Panc1 (cell line): ENCODE data around the gene ROCK2. TPM values are rescaled to one million over a fixed set of nuclear protein-coding genes. Genes with fewer than 3 reads are reported as not detected.

Experiments
- ATAC-seq: fragments of 200-7000 bp; cut with Tn5 transposase; 2 replicates; pipeline ENCODE4 v1.9.1; 2020; ENCODE audit warnings: mild to moderate bottlenecking, moderate library complexity
- BruUV-seq: library from RNA; stranded (reverse); fragments of 400-500 nt; replicated peaks from 2 replicates; lab custom pipeline; 2021; lab: Mats Ljungman, UMichigan
- CTCF ChIA-PET: fragments of 300-600 bp; sonication (Branson Sonifier 250); formaldehyde crosslinking; loops from one replicate; lab custom pipeline; 2022; ENCODE audit warnings: antibody characterized with exemption; lab: Charles Lee
- POLR2A ChIA-PET: fragments of 300-600 bp; sonication (Branson Sonifier 250); formaldehyde crosslinking; loops from one replicate; lab custom pipeline; 2022; ENCODE audit warnings: antibody characterized with exemption; lab: Charles Lee
- DNase-seq: peaks from one replicate; pipeline ENCODE4 v3.0.0-alpha.2; 2010; ENCODE audit warnings: low read depth, low spot score
- H3K27ac ChIP-seq: 2 replicates; pipeline ENCODE4 v1.5.1; 2011; ENCODE audit warnings: mild to moderate bottlenecking, low read length, inconsistent platforms
- H3K27me3 ChIP-seq: fragments of 200-500 bp; sonication (Bioruptor generic); 2 replicates; pipeline ENCODE4 v1.6.0; 2014; ENCODE audit warnings: low read length, inconsistent platforms; ENCODE audit not compliant: control insufficient read depth, insufficient read depth
- H3K36me3 ChIP-seq: fragments of 200-500 bp; sonication (Bioruptor generic); 2 replicates; pipeline ENCODE4 v1.5.1; 2014; ENCODE audit warnings: inconsistent platforms, mild to moderate bottlenecking, low read length, moderate library complexity; ENCODE audit not compliant: control insufficient read depth, insufficient read depth
- H3K4me1 ChIP-seq: 2 replicates; pipeline ENCODE4 v1.5.1; 2011; ENCODE audit warnings: inconsistent platforms, mild to moderate bottlenecking, low read length, moderate library complexity; ENCODE audit not compliant: control insufficient read depth, insufficient read depth
- H3K4me3 ChIP-seq, 2 experiments: 2 replicates each; pipeline ENCODE4 v1.5.1; 2011 to 2012; ENCODE audit warnings: low read depth in 2 of 2, low read length in 2 of 2, mild to moderate bottlenecking in 2 of 2, inconsistent platforms in 1 of 2, moderate library complexity in 1 of 2
- H3K9me3 ChIP-seq: fragments of 200-500 bp; sonication (Bioruptor generic); 2 replicates; pipeline ENCODE4 v1.5.1; 2014; ENCODE audit warnings: low read depth, mild to moderate bottlenecking, inconsistent platforms, low read length, moderate library complexity; ENCODE audit not compliant: control insufficient read depth, insufficient read depth
- CTCF ChIP-seq: fragments of 450-650 bp; IDR thresholded peaks from 2 replicates; pipeline ENCODE4 v1.5.1; 2017; ENCODE audit warnings: mild to moderate bottlenecking
- POLR2AphosphoS5 ChIP-seq: IDR thresholded peaks from 2 replicates; pipeline ENCODE4 v1.6.1; 2012; ENCODE audit warnings: mild to moderate bottlenecking, low read depth, low read length, moderate library complexity
- REST ChIP-seq, 2 experiments: IDR thresholded peaks; 2 replicates each; pipeline ENCODE4 v1.6.1; 2011 to 2012; ENCODE audit warnings: low read depth in 2 of 2, control low read depth in 1 of 2, low read length in 1 of 2, mild to moderate bottlenecking in 1 of 2, moderate library complexity in 1 of 2; ENCODE audit not compliant: insufficient read depth in 1 of 2
- SIN3A ChIP-seq: IDR thresholded peaks from 2 replicates; pipeline ENCODE4 v1.6.1; 2012; ENCODE audit warnings: low read depth, mild to moderate bottlenecking, low read length, moderate library complexity, borderline replicate concordance; ENCODE audit not compliant: insufficient read depth
- TCF7L2 ChIP-seq: IDR thresholded peaks from 2 replicates; pipeline ENCODE4 v1.6.1; 2011; ENCODE audit warnings: mild to moderate bottlenecking, low read depth, low read length, inconsistent platforms
- in situ Hi-C: cut with HindIII; loops from 2 replicates; pipeline ENCODE4 v1.10.0; 2016; ENCODE audit warnings: low sequenced_read_pairs, low pct_unique_long_range_greater_than_20kb
- intact Hi-C: fragments of 100-400 bp; cut with micrococcal nuclease; formaldehyde crosslinking; loops from one replicate; pipeline ENCODE4 v1.10.0; 2022; ENCODE audit not compliant: unreplicated experiment
- total RNA-seq: library from RNA; stranded (reverse); gene quantifications from one replicate; pipeline ENCODE4 v1.2.1, GENCODE V29; 2021; ENCODE audit not compliant: unreplicated experiment

Gene ROCK2
- total RNA-seq, 1 experiment from 2014 or later, result 47.9 TPM

DNA sequence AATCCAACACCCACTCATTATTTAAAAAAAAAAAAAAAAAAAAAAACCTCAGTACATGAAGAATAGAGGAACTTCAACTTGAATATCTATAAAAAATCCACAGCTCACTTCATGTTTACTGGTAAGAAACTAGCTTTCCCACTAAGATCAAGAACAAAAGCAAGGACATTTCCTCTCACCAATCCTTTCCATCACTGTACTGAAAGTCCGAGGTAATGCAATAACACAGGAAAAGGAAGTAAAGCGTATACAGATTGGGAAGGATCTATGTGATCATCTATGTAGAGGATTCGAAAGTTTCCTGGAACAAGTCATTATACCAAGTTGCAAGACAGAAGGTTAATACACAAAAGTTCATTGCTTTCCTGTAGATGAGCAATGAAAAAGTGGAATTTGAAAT is 63.2 kb downstream of the ROCK2 start:
- H3K4me3 ChIP-seq, result no peak overlapping the region
- ATAC-seq, result no peak
- no peaks in the 10 kb centered on the region for H3K4me1 ChIP-seq
- DNase-seq, result no peak
- no peaks in the 10 kb centered on the region for H3K36me3 ChIP-seq
- BruUV-seq, result no TSS peak
- in situ Hi-C loops, result no loop called here
- TF ChIP-seq SIN3A, result no peak
- TF ChIP-seq POLR2AphosphoS5, result no peak
- TF ChIP-seq TCF7L2, result no peak
- TF ChIP-seq CTCF, result no peak
- TF ChIP-seq REST (IDR thresholded peaks at IDR 0.05; ENCODE audit: insufficient read depth in 1 of 2, low read depth in 2 of 2, low read length in 1 of 2), result no peak
- ChIA-PET CTCF (no interaction called here), POLR2A (no interaction called here)
- no peak overlapping the region for H3K27ac ChIP-seq
- H3K27me3 ChIP-seq, result no peaks in the 10 kb centered on the region
- intact Hi-C loops, result no loop called here
- H3K9me3 ChIP-seq, result no peaks in the 10 kb centered on the region

GRCh38 chr2:11280713-11281112 is 63.7 kb downstream of the ROCK2 start:
- ChIA-PET POLR2A (no interaction called here), CTCF (interaction anchor here (0.6 kb wide), 1 partner anchor 133 kb away, joined by 14 read pairs; no protein-coding TSS in a partner anchor)
- no peak for TF ChIP-seq SIN3A
- TF ChIP-seq REST (IDR thresholded peaks at IDR 0.05; ENCODE audit: insufficient read depth in 1 of 2, low read depth in 2 of 2, low read length in 1 of 2), result no peak
- TF ChIP-seq POLR2AphosphoS5, result no peak
- no peak for TF ChIP-seq TCF7L2
- no peak for TF ChIP-seq CTCF
- Histone ChIP-seq H3K36me3 (no peaks in the 10 kb centered on the region), H3K27ac (no peak overlapping the region), H3K27me3 (no peaks in the 10 kb centered on the region), H3K9me3 (no peaks in the 10 kb centered on the region), H3K4me1 (no peaks in the 10 kb centered on the region), H3K4me3 (no peak overlapping the region)
- in situ Hi-C loops, result no loop called here
- no peak for ATAC-seq
- DNase-seq, result no peak
- intact Hi-C loops, result no loop called here
- BruUV-seq, result no TSS peak
